Neural cell (in vitro differentiated cells): ENCODE results near the gene TRAF5. TPM values are rescaled to one million over a fixed set of nuclear protein-coding genes. Genes with fewer than 3 reads are reported as not detected.

Experiments
- H2AFZ ChIP-seq: fragments of 200-600, 300-800 bp; sonication (generic), shearing (Covaris generic); 2 replicates; pipeline ENCODE4 v1.6.0; 2014; ENCODE audit warnings: low read depth, mild to moderate bottlenecking, antibody characterized with exemption, low read length, moderate library complexity
- H3F3A ChIP-seq: fragments of 200-600 bp; shearing (Covaris generic); 2 replicates; pipeline ENCODE4 v1.6.1; 2016; ENCODE audit warnings: mild to moderate bottlenecking, moderate library complexity, mixed read lengths, antibody characterized with exemption, low read length; ENCODE audit not compliant: insufficient read depth, poor library complexity, severe bottlenecking
- H3K27ac ChIP-seq: fragments of 200-600, 300-800 bp; sonication (generic), shearing (Covaris generic); 2 replicates; pipeline ENCODE4 v1.5.1; 2014; ENCODE audit warnings: mild to moderate bottlenecking, low read length, moderate library complexity
- H3K27me3 ChIP-seq: fragments of 300-800, 200-600 bp; sonication (generic), shearing (Covaris generic); 2 replicates; pipeline ENCODE4 v1.6.0; 2014; ENCODE audit warnings: mild to moderate bottlenecking, low read depth, low read length, moderate library complexity; ENCODE audit not compliant: insufficient read depth
- H3K36me3 ChIP-seq: fragments of 300-800, 200-600 bp; sonication (generic), shearing (Covaris generic); 2 replicates; pipeline ENCODE4 v1.5.1; 2014; ENCODE audit warnings: mild to moderate bottlenecking, antibody characterized with exemption, low read length, moderate library complexity; ENCODE audit not compliant: insufficient read depth
- H3K4me2 ChIP-seq: fragments of 300-800, 200-600 bp; sonication (generic), shearing (Covaris generic); 2 replicates; pipeline ENCODE4 v1.6.0; 2014; ENCODE audit warnings: mild to moderate bottlenecking, low read length
- H3K4me3 ChIP-seq: fragments of 300-800, 200-600 bp; sonication (generic), shearing (Covaris generic); 2 replicates; pipeline ENCODE4 v1.5.1; 2014; ENCODE audit warnings: mild to moderate bottlenecking, low read length, moderate library complexity
- H3K79me2 ChIP-seq: fragments of 200-600 bp; shearing (Covaris generic); replicated peaks from 2 replicates; pipeline ENCODE4 v1.6.0; 2014; ENCODE audit warnings: mild to moderate bottlenecking, low read length, moderate library complexity; ENCODE audit not compliant: insufficient read depth
- H3K9ac ChIP-seq: fragments of 300-800, 200-600 bp; sonication (generic), shearing (Covaris generic); 2 replicates; pipeline ENCODE4 v1.6.1; 2016; ENCODE audit warnings: mild to moderate bottlenecking, low read length, mixed read lengths
- H3K9me2 ChIP-seq: fragments of 200-600 bp; shearing (Covaris generic); 2 replicates; pipeline ENCODE4 v1.6.1; 2016; ENCODE audit warnings: mild to moderate bottlenecking, low read length, mixed read lengths; ENCODE audit not compliant: insufficient read depth
- H3K9me3 ChIP-seq: fragments of 200-600, 300-800 bp; sonication (generic), shearing (Covaris generic); 2 replicates; pipeline ENCODE4 v1.6.1; 2016; ENCODE audit warnings: mild to moderate bottlenecking, mixed run types, low read length, moderate library complexity, mixed read lengths
- H4K20me1 ChIP-seq: fragments of 200-600 bp; shearing (Covaris generic); 2 replicates; pipeline ENCODE4 v1.6.1; 2016; ENCODE audit warnings: mild to moderate bottlenecking, mixed run types; ENCODE audit not compliant: insufficient read depth
- CTCF ChIP-seq: fragments of 450-650 bp; IDR thresholded peaks from 2 replicates; pipeline ENCODE4 v1.5.1; 2014; ENCODE audit warnings: antibody characterized with exemption, mild to moderate bottlenecking, moderate library complexity; ENCODE audit not compliant: poor library complexity, severe bottlenecking
- EP300 ChIP-seq: fragments of 450-650 bp; conservative IDR thresholded peaks from 2 replicates; pipeline ENCODE4 v1.6.1; 2014; ENCODE audit warnings: antibody characterized with exemption, mild to moderate bottlenecking, moderate library complexity; ENCODE audit not compliant: poor library complexity, severe bottlenecking
- EZH2 ChIP-seq: fragments of 200-600, 300-800 bp; shearing (Covaris generic), sonication (generic); IDR thresholded peaks from 2 replicates; pipeline ENCODE4 v1.6.1; 2014; ENCODE audit warnings: antibody characterized with exemption, low read length, borderline replicate concordance, mild to moderate bottlenecking; ENCODE audit not compliant: insufficient read depth, poor library complexity, severe bottlenecking
- MXI1 ChIP-seq: fragments of 450-650 bp; conservative IDR thresholded peaks from 2 replicates; pipeline ENCODE4 v1.6.1; 2014; ENCODE audit warnings: antibody characterized with exemption, mild to moderate bottlenecking; ENCODE audit not compliant: poor library complexity, severe bottlenecking
- POLR2AphosphoS5 ChIP-seq: IDR thresholded peaks from 2 replicates; pipeline ENCODE4 v1.6.1; 2012
- RAD21 ChIP-seq: fragments of 450-650 bp; conservative IDR thresholded peaks from 2 replicates; pipeline ENCODE4 v1.6.1; 2014; ENCODE audit warnings: antibody characterized with exemption, mild to moderate bottlenecking, moderate library complexity
- REST ChIP-seq: IDR thresholded peaks from 2 replicates; pipeline ENCODE4 v1.6.1; 2012; ENCODE audit warnings: borderline replicate concordance
- SMC3 ChIP-seq: fragments of 450-650 bp; conservative IDR thresholded peaks from 2 replicates; pipeline ENCODE4 v1.6.1; 2014; ENCODE audit warnings: antibody characterized with exemption, mild to moderate bottlenecking, moderate library complexity; ENCODE audit not compliant: poor library complexity
- TAF1 ChIP-seq: IDR thresholded peaks from 2 replicates; pipeline ENCODE4 v1.6.1; 2012; ENCODE audit warnings: low read depth
- polyA plus RNA-seq: library from polyadenylated mRNA; depleted of rRNA; stranded (reverse); fragments of >200 nt; gene quantifications from 2 replicates; pipeline ENCODE4 v1.2.3, GENCODE V29; 2014

The TRAF5 gene
- polyA plus RNA-seq, 1 donor from 2014 or later, result 0.69 TPM

GRCh38 chr1:211359876-211360275 lies 33.2 kb downstream of the TRAF5 start:
- Histone ChIP-seq H3K79me2 (no peaks in the 10 kb centered on the region), H4K20me1 (no peaks in the 10 kb centered on the region), H3K9ac (no peak overlapping the region), H3K4me3 (no peak overlapping the region), H3K4me2 (no peak overlapping the region), H3K27me3 (no peaks in the 10 kb centered on the region), H3K36me3 (no peaks in the 10 kb centered on the region), H3F3A (no peaks in the 10 kb centered on the region), H3K27ac (no peak overlapping the region), H3K9me3 (no peaks in the 10 kb centered on the region), H2AFZ (no peak overlapping the region), H3K9me2 (no peaks in the 10 kb centered on the region)
- TF ChIP-seq SMC3 (no peak), EZH2 (no peak), REST (no peak)

DNA sequence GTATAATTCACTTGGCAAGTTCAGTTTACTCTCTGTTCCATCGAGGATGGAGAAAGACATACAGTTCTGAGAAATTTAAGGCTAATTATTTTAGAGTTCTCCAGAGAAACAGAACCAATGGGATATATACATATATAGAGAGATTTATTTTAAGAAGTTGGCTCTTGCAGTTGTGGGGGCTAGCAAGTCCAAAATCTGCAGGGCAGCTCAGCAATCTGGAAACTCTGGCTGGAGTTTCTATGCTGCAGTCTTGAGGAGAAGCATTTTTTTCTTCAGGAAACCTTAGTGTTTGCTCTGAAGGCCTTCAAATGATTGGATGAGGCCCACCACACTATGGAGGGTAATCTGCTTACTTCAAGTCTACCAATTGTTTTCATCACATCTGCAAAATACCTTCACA lies 34.6 kb downstream of the TRAF5 start:
- H3F3A ChIP-seq, result no peaks in the 10 kb centered on the region
- no peaks in the 10 kb centered on the region for H3K79me2 ChIP-seq
- no peaks in the 10 kb centered on the region for H4K20me1 ChIP-seq
- no peaks in the 10 kb centered on the region for H3K9me2 ChIP-seq
- no peak overlapping the region for H3K4me2 ChIP-seq
- no peak overlapping the region for H3K4me3 ChIP-seq
- H3K27ac ChIP-seq, result no peak overlapping the region
- no peaks in the 10 kb centered on the region for H3K27me3 ChIP-seq
- H3K9ac ChIP-seq, result no peak overlapping the region
- no peaks in the 10 kb centered on the region for H3K36me3 ChIP-seq
- no peak overlapping the region for H2AFZ ChIP-seq
- no peak for TF ChIP-seq RAD21
- TF ChIP-seq EP300, result no peak
- no peak for TF ChIP-seq POLR2AphosphoS5
- no peaks in the 10 kb centered on the region for H3K9me3 ChIP-seq

- Histone ChIP-seq H3K27ac (no peak overlapping the region), H2AFZ (no peak overlapping the region), H4K20me1 (no peaks in the 10 kb centered on the region), H3K27me3 (no peaks in the 10 kb centered on the region), H3K4me2 (no peak overlapping the region), H3K9me3 (no peaks in the 10 kb centered on the region), H3F3A (no peaks in the 10 kb centered on the region), H3K36me3 (no peaks in the 10 kb centered on the region), H3K4me3 (no peak overlapping the region), H3K9ac (no peak overlapping the region), H3K9me2 (no peaks in the 10 kb centered on the region), H3K79me2 (no peaks in the 10 kb centered on the region)
- no peak for TF ChIP-seq EZH2
Measured at GRCh38 chr1:211369640-211370039, 43.0 kb downstream of the TRAF5 start.

- TF ChIP-seq REST, result no peak
- no peak for TF ChIP-seq EP300
- TF ChIP-seq MXI1, result no peak
- TF ChIP-seq CTCF, result no peak
- TF ChIP-seq TAF1, result no peak
- TF ChIP-seq SMC3, result no peak
- no peak for TF ChIP-seq POLR2AphosphoS5
- no peak for TF ChIP-seq EZH2
- no peak for TF ChIP-seq RAD21
- Histone ChIP-seq H2AFZ (no peak overlapping the region), H4K20me1 (no peaks in the 10 kb centered on the region), H3K79me2 (no peaks in the 10 kb centered on the region), H3K9me3 (no peaks in the 10 kb centered on the region), H3K9me2 (no peaks in the 10 kb centered on the region), H3K9ac (no peak overlapping the region), H3K27ac (no peak overlapping the region), H3K27me3 (no peaks in the 10 kb centered on the region), H3K4me3 (no peak overlapping the region), H3F3A (no peaks in the 10 kb centered on the region), H3K36me3 (no peaks in the 10 kb centered on the region), H3K4me2 (no peak overlapping the region)
Measured at GRCh38 chr1:211370669-211371068, 44.0 kb downstream of the TRAF5 start.
